DOHH2 (cell line): ENCODE results near the gene CSMD2.

Experiments used
- H3F3A ChIP-seq: fragments of 200-600 bp; sonication (generic), shearing (Covaris generic); 2 replicates; pipeline ENCODE4 v1.6.0; 2016; ENCODE audit warnings: antibody characterized with exemption, mild to moderate bottlenecking; ENCODE audit not compliant: control insufficient read depth, insufficient read depth
- H3K27ac ChIP-seq: fragments of 200-600 bp; sonication (generic); 2 replicates; pipeline ENCODE4 v1.5.1; 2014; ENCODE audit warnings: low read depth, mild to moderate bottlenecking, low read length, moderate library complexity
- H3K27me3 ChIP-seq: fragments of 200-600 bp; sonication (generic); 2 replicates; pipeline ENCODE4 v1.6.1; 2014; ENCODE audit warnings: mild to moderate bottlenecking, low read length, mixed read lengths; ENCODE audit not compliant: control insufficient read depth
- H3K36me3 ChIP-seq: fragments of 200-600 bp; sonication (generic); 2 replicates; pipeline ENCODE4 v1.6.1; 2014; ENCODE audit warnings: mild to moderate bottlenecking, low read length, moderate library complexity, mixed read lengths; ENCODE audit not compliant: control insufficient read depth
- H3K4me1 ChIP-seq: fragments of 200-600 bp; sonication (generic); 2 replicates; pipeline ENCODE4 v1.6.1; 2014; ENCODE audit warnings: mild to moderate bottlenecking, low read length, mixed read lengths; ENCODE audit not compliant: control insufficient read depth
- H3K4me2 ChIP-seq: fragments of 200-600 bp; sonication (generic); 2 replicates; pipeline ENCODE4 v1.6.0; 2014; ENCODE audit warnings: mild to moderate bottlenecking, low read length, moderate library complexity
- H3K4me3 ChIP-seq: fragments of 200-600 bp; sonication (generic); 2 replicates; pipeline ENCODE4 v1.5.1; 2014; ENCODE audit warnings: mild to moderate bottlenecking, low read length, mixed read lengths
- H3K79me2 ChIP-seq: fragments of 200-600 bp; sonication (generic); 2 replicates; pipeline ENCODE4 v1.6.1; 2014; ENCODE audit warnings: mild to moderate bottlenecking, low read length, mixed read lengths; ENCODE audit not compliant: control insufficient read depth
- H3K9me2 ChIP-seq: fragments of 200-600 bp; sonication (generic); replicated peaks from 2 replicates; pipeline ENCODE4 v1.6.1; 2014; ENCODE audit warnings: mild to moderate bottlenecking, low read length, mixed read lengths; ENCODE audit not compliant: control insufficient read depth
- H3K9me3 ChIP-seq: fragments of 200-600 bp; sonication (generic); 2 replicates; pipeline ENCODE4 v1.6.1; 2014; ENCODE audit warnings: antibody characterized with exemption, low read length, mixed read lengths; ENCODE audit not compliant: control insufficient read depth, insufficient read depth
- H4K20me1 ChIP-seq: fragments of 200-600 bp; sonication (generic); 2 replicates; pipeline ENCODE4 v1.6.0; 2014; ENCODE audit warnings: low read depth, mild to moderate bottlenecking, antibody characterized with exemption, low read length, moderate library complexity; ENCODE audit not compliant: control insufficient read depth, insufficient read depth
- CTCF ChIP-seq: fragments of 200-600 bp; sonication (generic); IDR thresholded peaks from one replicate; pipeline ENCODE4 v1.5.1; 2014; ENCODE audit warnings: antibody characterized with exemption, mild to moderate bottlenecking, low read depth, low read length; ENCODE audit not compliant: poor library complexity, severe bottlenecking
- EZH2phosphoT487 ChIP-seq: fragments of 200-600 bp; sonication (generic); IDR thresholded peaks from 2 replicates; pipeline ENCODE4 v1.6.1; 2017; ENCODE audit warnings: borderline replicate concordance, mild to moderate bottlenecking, antibody characterized with exemption, low read length, moderate library complexity, mixed read lengths

The CSMD2 gene

GRCh38 chr1:33735624-33736023 is 429.4 kb downstream of the CSMD2 start:
- H3K9me2 ChIP-seq = no peaks in the 10 kb centered on the region
- no peak overlapping the region for H3K4me3 ChIP-seq
- H4K20me1 ChIP-seq = no peaks in the 10 kb centered on the region
- TF ChIP-seq CTCF (peak; percentile 25), EZH2phosphoT487 (no peak)
- no peak overlapping the region for H3K27ac ChIP-seq
- H3K4me1 ChIP-seq = no peaks in the 10 kb centered on the region
- no peaks in the 10 kb centered on the region for H3K36me3 ChIP-seq
- H3K79me2 ChIP-seq = no peaks in the 10 kb centered on the region
- no peak overlapping the region for H3K4me2 ChIP-seq
- H3K27me3 ChIP-seq = peaks cover 4% of the 10 kb centered on the region; the same call in 1 of the 2 replicates
- H3K9me3 ChIP-seq = no peaks in the 10 kb centered on the region
- no peaks in the 10 kb centered on the region for H3F3A ChIP-seq

- no peak overlapping the region for H3K27ac ChIP-seq
- TF ChIP-seq EZH2phosphoT487 (no peak), CTCF (no peak)
- peaks cover 3% of the 10 kb centered on the region; the same call in 1 of the 2 replicates for H3K27me3 ChIP-seq
- no peaks in the 10 kb centered on the region for H3K4me1 ChIP-seq
- H3K9me2 ChIP-seq = no peaks in the 10 kb centered on the region
- H3K4me3 ChIP-seq = no peak overlapping the region
- no peaks in the 10 kb centered on the region for H3K79me2 ChIP-seq
- no peak overlapping the region for H3K4me2 ChIP-seq
- no peaks in the 10 kb centered on the region for H3F3A ChIP-seq
- H3K36me3 ChIP-seq = no peaks in the 10 kb centered on the region
- no peaks in the 10 kb centered on the region for H4K20me1 ChIP-seq
- H3K9me3 ChIP-seq = no peaks in the 10 kb centered on the region
Observed at GRCh38 chr1:33727310-33727709, 437.7 kb downstream of the CSMD2 start.

DNA sequence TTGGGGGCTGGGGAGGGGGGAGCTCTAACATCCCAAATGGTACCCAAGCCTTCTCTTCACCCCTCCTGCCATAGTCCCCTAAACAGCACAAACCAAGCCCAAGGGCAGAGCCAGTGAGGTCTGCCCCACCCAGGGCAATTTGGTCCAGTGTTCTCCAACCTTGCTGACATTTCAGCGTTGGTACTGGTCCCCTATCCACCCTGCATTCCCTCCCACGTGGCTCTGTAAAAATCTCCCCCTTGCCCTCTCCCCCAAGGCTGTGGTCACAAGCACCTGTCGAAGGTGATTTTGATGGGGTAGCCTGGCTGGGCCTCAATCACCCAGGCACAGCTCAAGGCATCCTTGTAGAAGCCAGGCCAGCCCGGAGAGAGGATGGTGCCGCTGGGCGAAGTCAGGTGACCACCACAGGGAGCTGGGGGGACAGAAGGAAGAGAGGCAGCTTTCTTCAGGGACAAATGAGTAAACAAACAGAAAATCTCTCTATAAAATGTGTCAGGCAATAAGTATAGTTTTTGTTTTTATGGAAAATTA is 438.7 kb downstream of the CSMD2 start:
- Histone ChIP-seq H3K4me2 (no peak overlapping the region), H4K20me1 (no peaks in the 10 kb centered on the region), H3K79me2 (no peaks in the 10 kb centered on the region), H3K4me3 (no peak overlapping the region), H3K27ac (no peak overlapping the region), H3K9me2 (no peaks in the 10 kb centered on the region), H3K27me3 (peaks cover 3% of the 10 kb centered on the region; the same call in 1 of the 2 replicates), H3F3A (no peaks in the 10 kb centered on the region), H3K9me3 (no peaks in the 10 kb centered on the region), H3K36me3 (no peaks in the 10 kb centered on the region), H3K4me1 (no peaks in the 10 kb centered on the region)
- no peak for TF ChIP-seq CTCF
- TF ChIP-seq EZH2phosphoT487 = no peak
